Memory B cell (primary cell): Measurements from ENCODE around the gene UBL7.
A peak's percentile ranks its signal among the peaks of the same experiment; 100 is the strongest.

Source experiments
- ATAC-seq: fragments of 150-1000 bp; cut with Tn5 transposase; 2 replicates; pipeline ENCODE4 v1.10.0; 2021; ENCODE audit warnings: low read depth, mild to moderate bottlenecking, moderate library complexity
- DNase-seq, 2 donors: peaks; one replicate each; pipeline ENCODE4 v3.0.0; 2022; ENCODE audit warnings: low spot score in 2 of 2
- H3K27ac Mint-ChIP-seq: one replicate; pipeline ENCODE4 v1.8.0; 2022; ENCODE audit warnings: mild to moderate bottlenecking, moderate library complexity, mixed read lengths
- H3K27me3 Mint-ChIP-seq: one replicate; pipeline ENCODE4 v1.8.0; 2022; ENCODE audit warnings: mixed read lengths
- H3K36me3 Mint-ChIP-seq: one replicate; pipeline ENCODE4 v1.8.0; 2022; ENCODE audit warnings: mild to moderate bottlenecking, mixed read lengths
- H3K4me1 Mint-ChIP-seq: one replicate; pipeline ENCODE4 v1.8.0; 2022; ENCODE audit warnings: mixed read lengths
- H3K4me3 Mint-ChIP-seq: one replicate; pipeline ENCODE4 v1.8.0; 2022; ENCODE audit warnings: mild to moderate bottlenecking, moderate library complexity, mixed read lengths
- H3K9me3 Mint-ChIP-seq: one replicate; pipeline ENCODE4 v1.8.0; 2022; ENCODE audit warnings: mixed read lengths

Gene UBL7

DNA sequence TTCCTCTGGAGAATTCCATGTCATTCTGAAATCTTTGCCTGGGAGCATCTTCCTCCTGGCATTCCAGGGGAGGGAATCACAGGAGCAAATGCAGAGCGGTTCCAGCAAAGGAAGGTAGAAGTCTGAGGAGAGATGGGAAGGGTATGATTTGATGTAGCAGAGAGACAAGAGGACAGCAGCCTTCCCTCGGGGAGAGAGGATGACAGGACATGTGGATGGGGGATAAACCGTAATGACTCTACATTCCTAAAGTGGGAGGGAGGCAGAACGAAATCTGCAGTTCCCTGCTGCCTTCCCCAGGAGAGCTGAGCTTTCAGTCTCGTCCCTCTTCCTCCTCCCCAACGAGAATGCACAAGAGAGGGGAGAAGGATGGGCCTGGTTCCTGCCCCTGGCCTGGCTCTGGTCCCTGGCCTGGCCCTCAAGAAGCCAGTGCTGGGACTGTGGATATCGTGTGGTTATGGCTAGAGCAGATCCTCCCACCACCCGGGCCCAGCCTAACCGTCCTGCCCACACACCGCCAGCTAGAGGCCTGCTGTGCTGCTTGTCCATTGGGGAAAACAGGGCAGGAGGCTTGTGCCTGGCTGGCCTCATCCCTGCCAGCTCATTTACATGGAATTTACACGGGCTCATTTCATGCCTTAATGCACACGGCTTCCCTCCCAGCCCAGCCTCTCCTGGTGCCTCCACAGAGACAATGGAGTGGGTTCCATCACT lies 53.8 kb downstream of the UBL7 start:
- ATAC-seq, result no peak
- Mint-ChIP-seq H3K36me3 (peaks cover 10% of the 10 kb centered on the region), H3K27me3 (no peaks in the 10 kb centered on the region), H3K4me1 (peaks cover 50% of the 10 kb centered on the region), H3K27ac (peak overlapping the region; percentile 45), H3K9me3 (no peaks in the 10 kb centered on the region), H3K4me3 (no peak overlapping the region)
- no peak for DNase-seq

DNA sequence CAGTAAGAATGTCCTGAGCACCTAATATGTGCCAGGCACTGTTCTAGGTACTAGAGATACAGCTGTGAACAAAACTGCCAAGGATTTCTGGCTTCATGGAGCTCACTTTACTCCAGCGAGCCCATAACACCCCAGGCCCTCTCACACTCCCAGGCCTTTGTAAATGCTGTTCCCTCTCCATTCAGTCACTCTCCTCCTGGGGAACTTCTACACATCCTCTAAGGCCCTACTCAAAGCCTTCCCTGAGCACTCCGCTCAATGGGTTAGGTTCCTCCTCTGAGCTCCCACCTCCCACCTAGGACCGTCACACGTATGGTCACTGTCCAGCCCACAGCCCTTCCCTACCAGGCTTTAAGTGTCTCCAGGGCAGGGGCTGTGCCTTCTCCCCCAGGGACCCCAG lies 54.4 kb downstream of the UBL7 start:
- Mint-ChIP-seq H3K4me1 (peaks cover 57% of the 10 kb centered on the region), H3K36me3 (peaks cover 6% of the 10 kb centered on the region), H3K9me3 (no peaks in the 10 kb centered on the region), H3K4me3 (no peak overlapping the region), H3K27me3 (no peaks in the 10 kb centered on the region), H3K27ac (peak overlapping the region; percentile 45)
- DNase-seq, result no peak
- no peak for ATAC-seq

DNA sequence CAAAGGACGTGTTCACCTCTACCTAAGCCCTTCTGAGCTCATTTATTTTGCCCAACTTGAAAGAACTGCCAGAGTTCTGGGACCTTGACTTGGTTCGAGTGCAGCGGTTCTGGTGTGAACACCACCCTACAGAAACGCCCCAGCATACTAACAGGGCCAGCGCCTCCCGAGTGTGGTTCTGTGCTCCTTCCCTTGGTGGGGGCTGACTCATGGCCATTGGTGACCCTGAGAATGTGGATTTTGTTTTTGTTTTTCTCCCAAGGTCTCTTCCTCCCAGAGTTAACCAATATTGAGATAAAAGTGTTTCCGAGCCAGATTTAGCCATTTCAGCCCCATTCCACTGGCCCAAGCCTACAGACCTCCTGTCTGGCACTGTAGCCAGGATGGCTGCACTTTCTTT lies 55.1 kb downstream of the UBL7 start:
- Mint-ChIP-seq H3K4me3 (no peak overlapping the region), H3K36me3 (peaks cover 4% of the 10 kb centered on the region), H3K4me1 (peaks cover 63% of the 10 kb centered on the region), H3K27ac (peak overlapping the region; percentile 45), H3K27me3 (no peaks in the 10 kb centered on the region), H3K9me3 (no peaks in the 10 kb centered on the region)
- ATAC-seq (no peak), DNase-seq (no peak)

DNA sequence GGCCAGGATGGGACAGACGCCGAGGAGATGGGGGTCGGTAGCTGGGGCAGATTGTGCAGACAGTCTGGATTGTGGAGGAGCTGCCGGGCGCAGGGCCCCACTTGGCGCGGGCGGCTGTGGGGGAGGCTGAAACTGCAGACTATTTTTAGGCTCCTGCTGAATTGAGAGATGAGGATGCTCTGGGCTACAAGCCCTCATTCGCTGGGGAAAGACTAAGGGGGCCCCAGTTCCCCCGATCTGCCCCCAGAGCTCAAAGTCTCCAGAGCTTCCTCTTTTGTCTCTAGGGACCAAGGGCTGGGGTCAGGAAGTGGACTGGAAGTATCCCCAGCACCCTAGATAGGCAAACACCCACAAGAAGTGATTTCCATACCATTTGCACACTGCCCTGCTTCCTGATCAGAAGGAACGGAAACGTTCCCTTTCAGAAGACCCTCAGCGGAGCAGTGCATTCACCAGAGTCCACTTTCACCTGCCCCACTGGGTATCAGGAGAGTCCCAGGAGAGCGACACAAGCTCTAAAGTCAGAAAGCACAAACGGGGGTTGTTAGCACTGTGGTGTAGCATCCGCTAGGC lies 56.9 kb downstream of the UBL7 start:
- H3K36me3 Mint-ChIP-seq, result no peaks in the 10 kb centered on the region
- no peaks in the 10 kb centered on the region for H3K9me3 Mint-ChIP-seq
- peak; percentile 28 for ATAC-seq
- peak in 1 of 2 donors; percentile 50 for DNase-seq
- peak overlapping the region; percentile 75 for H3K4me3 Mint-ChIP-seq
- no peaks in the 10 kb centered on the region for H3K27me3 Mint-ChIP-seq
- H3K27ac Mint-ChIP-seq, result peak overlapping the region; percentile 96
- peaks cover 70% of the 10 kb centered on the region for H3K4me1 Mint-ChIP-seq

DNA sequence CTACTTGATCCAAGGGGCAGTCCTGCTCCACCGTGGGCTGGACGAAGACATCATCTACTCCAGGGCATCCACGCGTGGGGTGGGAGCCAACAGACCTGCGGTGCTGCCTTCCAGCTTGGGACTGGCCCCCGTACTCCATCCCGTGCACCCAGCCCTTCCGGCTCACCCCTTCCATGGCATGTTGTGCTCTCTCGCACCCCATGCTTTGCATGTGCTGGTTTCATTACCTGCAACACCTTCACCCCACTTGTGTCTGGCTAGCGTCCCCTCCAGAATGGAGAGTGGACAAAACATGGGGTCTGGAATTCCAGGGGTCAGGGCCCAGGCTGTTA lies 57.4 kb downstream of the UBL7 start:
- ATAC-seq, result peak; percentile 14
- Mint-ChIP-seq H3K9me3 (no peaks in the 10 kb centered on the region), H3K27ac (peak overlapping the region; percentile 96), H3K4me1 (peaks cover 73% of the 10 kb centered on the region), H3K36me3 (no peaks in the 10 kb centered on the region), H3K4me3 (peak overlapping the region; percentile 75), H3K27me3 (no peaks in the 10 kb centered on the region)
- peak in 1 of 2 donors; percentile 44 for DNase-seq

DNA sequence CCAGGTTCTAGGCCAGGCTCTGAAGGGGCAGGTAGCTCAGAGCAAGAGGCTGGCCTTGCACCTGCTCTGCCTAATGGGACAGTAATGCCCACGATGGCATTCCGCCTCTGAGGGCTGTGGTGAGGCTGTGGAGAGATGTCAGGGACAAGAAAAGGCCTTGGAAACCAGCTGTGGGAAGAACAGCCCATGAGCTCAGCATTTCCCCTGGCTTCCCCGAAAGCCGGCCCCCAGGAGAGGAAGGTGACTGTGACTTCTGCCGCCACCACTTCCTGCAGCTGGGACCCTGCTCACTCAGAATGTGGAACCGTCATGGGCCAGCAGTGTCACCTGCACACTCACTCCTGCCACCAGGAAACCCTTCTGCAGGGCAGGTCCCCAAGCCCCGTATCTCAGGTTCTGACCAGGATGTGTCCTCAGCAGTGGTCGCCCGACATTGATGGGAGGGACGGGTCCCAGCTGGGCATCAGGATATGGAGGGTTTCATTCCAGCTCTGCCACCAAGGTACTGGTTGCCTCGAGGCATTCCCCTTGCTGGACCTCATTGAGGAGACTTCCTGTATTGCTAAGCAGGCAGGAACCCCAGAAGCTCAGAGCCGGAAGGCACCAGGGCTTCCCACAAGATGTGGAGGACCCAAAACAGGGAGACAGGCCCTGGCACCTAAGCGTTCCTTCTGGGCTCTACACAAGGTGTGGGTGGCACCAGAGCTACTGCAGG lies 57.9 kb downstream of the UBL7 start:
- peak; percentile 66 to 70 for DNase-seq
- ATAC-seq, result peak; percentile 81
- H3K36me3 Mint-ChIP-seq, result no peaks in the 10 kb centered on the region
- H3K9me3 Mint-ChIP-seq, result no peaks in the 10 kb centered on the region
- H3K4me1 Mint-ChIP-seq, result peaks cover 75% of the 10 kb centered on the region
- H3K4me3 Mint-ChIP-seq, result peak overlapping the region; percentile 75
- H3K27me3 Mint-ChIP-seq, result no peaks in the 10 kb centered on the region
- peak overlapping the region; percentile 96 for H3K27ac Mint-ChIP-seq

DNA sequence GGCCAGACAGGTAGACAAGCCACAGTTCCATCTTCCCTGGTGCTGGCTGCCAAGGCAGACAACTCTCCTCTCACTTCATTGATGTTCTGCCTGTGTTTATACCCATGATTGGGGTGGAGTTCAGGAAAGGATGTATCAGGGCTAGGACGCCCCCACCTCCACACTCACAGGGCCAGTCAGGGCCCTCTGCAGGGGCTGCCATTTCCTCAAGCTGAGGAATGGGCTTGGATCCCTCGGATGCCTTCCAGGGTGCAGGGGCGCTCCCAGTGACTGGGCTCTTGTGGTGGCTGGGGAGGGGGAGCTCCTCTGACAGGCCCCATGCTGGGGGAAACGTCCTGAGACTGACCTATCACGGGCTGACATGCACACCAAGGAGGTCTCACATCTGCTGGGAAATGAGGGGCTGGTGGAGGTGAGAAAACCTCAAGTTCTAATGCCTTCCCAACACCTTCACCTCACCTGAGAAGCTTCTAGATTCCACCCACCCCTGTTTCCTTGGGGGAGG lies 58.6 kb downstream of the UBL7 start:
- ATAC-seq (no peak), DNase-seq (no peak)
- Mint-ChIP-seq H3K27me3 (no peaks in the 10 kb centered on the region), H3K9me3 (no peaks in the 10 kb centered on the region), H3K27ac (peak overlapping the region; percentile 96), H3K4me3 (peak overlapping the region; percentile 75), H3K4me1 (peaks cover 76% of the 10 kb centered on the region), H3K36me3 (no peaks in the 10 kb centered on the region)

DNA sequence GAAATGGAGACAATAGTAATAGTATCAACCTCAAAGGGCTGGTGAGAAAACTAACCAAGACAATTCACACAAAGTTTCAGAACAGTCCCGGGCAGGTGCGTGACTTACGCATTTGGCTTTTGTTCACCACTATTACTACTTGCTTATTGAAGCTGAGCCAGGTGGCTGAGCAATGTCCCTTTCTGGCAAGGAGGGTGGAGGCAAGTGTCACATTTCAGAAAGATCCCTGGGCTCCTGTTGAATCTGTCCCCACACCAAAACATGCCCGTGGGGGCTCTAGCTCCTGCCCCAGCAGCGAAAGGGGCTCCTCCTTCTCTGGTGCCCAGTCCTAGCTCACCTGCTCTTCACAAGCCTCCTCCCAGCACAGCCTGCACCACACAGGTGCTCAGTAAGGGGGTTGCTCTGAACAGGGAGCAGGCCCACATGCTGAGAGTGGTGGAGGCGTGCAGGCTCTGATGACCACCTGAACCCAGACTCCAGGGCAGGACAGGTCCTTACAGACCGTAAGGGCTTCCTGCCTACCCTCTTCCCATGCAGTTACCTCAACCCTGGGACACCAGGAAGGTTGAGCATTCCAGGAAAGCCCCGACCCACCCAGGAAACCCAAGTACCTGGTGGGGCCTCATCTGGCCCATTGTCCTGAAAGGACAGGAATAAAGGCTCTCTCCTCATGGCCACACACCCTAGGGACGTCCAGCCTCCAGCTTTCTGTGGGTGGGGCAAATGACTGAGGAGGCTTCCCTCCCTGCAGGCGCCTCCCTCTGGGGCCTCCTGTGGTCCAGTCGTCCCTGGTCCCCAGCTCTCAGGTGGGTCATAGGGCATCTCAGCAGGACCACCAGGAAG lies 59.8 kb downstream of the UBL7 start:
- peaks cover 79% of the 10 kb centered on the region for H3K4me1 Mint-ChIP-seq
- ATAC-seq, result peak; percentile 10

DNA sequence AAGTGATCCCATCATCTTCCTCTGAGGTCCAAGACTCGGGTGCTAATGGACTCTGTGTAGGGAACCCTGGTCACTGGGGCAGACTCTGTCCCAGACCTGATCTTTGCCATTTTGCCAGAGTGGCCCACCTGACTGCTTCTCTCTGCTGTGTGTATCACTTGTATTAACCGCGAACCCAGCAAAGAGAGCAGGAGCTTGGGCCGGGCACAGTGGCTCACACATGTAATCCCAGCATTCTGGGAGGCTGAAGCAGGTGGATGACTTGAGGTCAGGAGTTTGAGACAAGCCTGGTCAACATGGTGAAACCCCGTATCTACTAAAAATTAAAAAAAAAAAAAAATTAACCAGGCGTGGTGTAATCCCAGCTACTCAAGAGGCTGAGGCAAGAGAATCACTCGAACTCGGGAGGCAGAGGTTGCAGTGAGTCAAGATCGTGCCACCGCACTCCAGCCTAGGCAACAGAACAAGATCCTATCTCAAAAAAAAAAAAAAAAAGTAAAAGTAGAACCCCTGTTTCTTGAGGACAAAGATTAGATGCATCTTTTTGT lies 60.6 kb downstream of the UBL7 start:
- Mint-ChIP-seq H3K9me3 (no peaks in the 10 kb centered on the region), H3K36me3 (no peaks in the 10 kb centered on the region), H3K4me1 (peaks cover 79% of the 10 kb centered on the region), H3K27me3 (no peaks in the 10 kb centered on the region), H3K27ac (peak overlapping the region; percentile 96), H3K4me3 (no peak overlapping the region)
- DNase-seq (no peak), ATAC-seq (no peak)

More for the DNA sequence above, 59.8 kb downstream of the UBL7 start:
- peak; percentile 39 to 42 for DNase-seq
- Mint-ChIP-seq H3K9me3 (no peaks in the 10 kb centered on the region), H3K27ac (peak overlapping the region; percentile 96), H3K4me3 (peak overlapping the region; percentile 55), H3K27me3 (no peaks in the 10 kb centered on the region), H3K36me3 (no peaks in the 10 kb centered on the region)

DNA sequence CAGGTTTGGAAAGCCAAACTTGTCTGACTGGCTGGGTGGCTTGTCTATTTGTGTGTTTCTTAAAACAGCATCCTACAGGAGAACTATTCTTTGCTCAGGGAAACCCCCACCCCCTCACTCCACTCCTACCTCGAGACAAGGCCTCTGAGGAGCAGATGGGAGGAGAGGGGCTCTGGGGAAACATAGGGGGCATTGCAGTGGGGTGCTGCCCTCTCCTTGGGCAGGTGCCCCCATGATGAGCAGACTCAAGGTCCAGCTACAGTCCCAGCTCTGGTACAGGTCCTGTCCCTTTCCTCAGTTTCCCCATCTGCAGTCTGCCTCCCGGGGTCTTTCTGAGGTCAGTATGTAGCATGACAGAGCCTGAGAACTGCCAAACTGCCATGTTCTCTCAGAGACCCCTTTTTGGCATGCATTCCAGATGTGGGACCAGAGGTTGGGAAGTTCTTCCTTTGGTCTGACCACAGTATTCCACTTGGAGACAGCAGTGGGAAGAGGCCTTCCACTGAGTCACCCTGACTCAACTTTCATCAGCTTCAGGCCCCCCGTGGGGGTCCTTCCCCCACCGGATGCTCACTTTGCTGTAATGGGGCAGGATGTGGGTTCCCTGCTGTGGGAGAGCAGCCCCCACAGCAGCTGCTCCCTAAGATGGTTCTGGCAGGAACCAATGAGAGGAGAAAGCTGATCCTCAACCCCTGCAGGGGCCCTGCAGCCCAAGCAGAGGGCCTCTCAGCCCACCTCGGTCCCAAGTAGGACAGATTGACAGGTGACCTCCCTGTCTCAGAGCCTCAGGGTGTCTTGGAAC lies 61.2 kb downstream of the UBL7 start:
- peaks cover 85% of the 10 kb centered on the region for H3K4me1 Mint-ChIP-seq
- ATAC-seq (no peak), DNase-seq (no peak)
- no peaks in the 10 kb centered on the region for H3K9me3 Mint-ChIP-seq
- H3K27me3 Mint-ChIP-seq, result no peaks in the 10 kb centered on the region
- H3K27ac Mint-ChIP-seq, result peak overlapping the region; percentile 96
- H3K4me3 Mint-ChIP-seq, result no peak overlapping the region
- no peaks in the 10 kb centered on the region for H3K36me3 Mint-ChIP-seq

DNA sequence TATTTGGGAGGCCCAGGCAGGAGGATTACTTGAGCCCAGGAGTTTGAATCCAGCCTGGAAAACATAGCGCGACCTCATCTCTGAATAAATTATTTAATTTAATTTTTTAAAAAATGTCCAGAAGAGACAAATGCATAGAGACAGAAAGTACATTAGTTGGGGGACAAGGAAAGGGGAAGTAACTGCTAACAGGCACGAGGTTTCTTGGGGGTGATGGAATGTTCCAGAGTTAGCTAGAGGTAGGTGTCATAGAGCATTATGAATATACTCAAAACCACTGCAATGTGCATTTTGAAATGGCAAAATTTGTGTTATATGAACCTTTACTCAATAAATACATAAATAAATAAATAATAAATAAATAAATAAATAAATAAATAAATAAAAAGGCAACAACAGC lies 61.9 kb downstream of the UBL7 start:
- DNase-seq, result no peak
- H3K27ac Mint-ChIP-seq, result peak overlapping the region; percentile 96
- peaks cover 87% of the 10 kb centered on the region for H3K4me1 Mint-ChIP-seq
- H3K36me3 Mint-ChIP-seq, result no peaks in the 10 kb centered on the region
- ATAC-seq, result no peak
- H3K9me3 Mint-ChIP-seq, result no peaks in the 10 kb centered on the region
- no peaks in the 10 kb centered on the region for H3K27me3 Mint-ChIP-seq
- H3K4me3 Mint-ChIP-seq, result no peak overlapping the region

DNA sequence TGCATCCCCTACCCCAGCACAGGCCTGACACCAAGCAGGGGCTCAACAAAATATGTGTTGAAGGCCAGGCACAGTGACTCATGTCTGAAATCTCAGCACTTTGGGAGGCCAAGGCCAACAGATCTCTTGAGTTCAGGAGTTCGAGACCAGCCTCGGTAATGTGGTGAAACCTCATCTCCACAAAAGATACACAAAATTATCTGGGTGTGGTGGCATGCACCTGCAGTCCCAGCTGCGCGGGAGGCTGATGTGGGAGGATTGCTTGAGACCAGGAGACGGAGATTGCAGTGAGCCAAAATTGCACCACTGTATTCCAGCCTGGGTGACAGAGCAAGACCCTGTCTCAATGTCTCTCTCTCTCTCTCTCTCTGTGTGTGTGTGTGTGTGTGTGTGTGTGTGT lies 62.8 kb downstream of the UBL7 start:
- DNase-seq (no peak), ATAC-seq (no peak)
- Mint-ChIP-seq H3K4me3 (peak overlapping the region; percentile 62), H3K36me3 (no peaks in the 10 kb centered on the region), H3K9me3 (no peaks in the 10 kb centered on the region), H3K4me1 (peaks cover 86% of the 10 kb centered on the region), H3K27ac (peak overlapping the region; percentile 96), H3K27me3 (no peaks in the 10 kb centered on the region)
